ENCODE data around the gene ARL17A. TPM values are rescaled to one million over a fixed set of nuclear protein-coding genes. Genes with fewer than 3 reads are reported as not detected.
"Not testable (repeated sequence)": the region's sequence is repeated elsewhere in the genome, so short reads cannot be mapped to it uniquely, and the experiment has no call there.

ARL17A gene
- total and polyA plus RNA-seq, 2 of the 4 experiments (the other 2 are of a cell fraction): 1.4 to 7.9 TPM

DNA sequence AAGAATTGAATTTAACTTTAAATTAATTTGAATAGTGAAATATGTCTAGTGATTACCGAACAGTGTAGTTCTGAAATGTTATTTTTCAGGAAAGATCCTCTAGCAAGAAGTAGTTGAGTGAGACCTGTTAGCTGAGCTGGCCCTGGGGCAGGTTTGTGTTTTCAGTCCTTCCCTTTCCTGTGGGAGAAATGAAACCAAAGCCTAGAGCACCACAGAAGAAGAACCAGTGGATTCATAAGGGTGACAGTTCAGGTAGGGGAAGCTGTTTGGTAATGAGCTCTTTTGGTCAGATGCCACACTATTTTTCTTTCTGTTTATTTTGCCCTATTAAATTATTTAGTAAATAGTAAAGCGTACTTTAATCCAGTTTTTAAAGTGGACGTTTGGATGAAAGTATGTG lies 37.6 kb upstream of the ARL17A start:
- H3K56ac ChIP-seq (ENCODE audit: extremely low read depth, insufficient read depth, low read length); H4K20me1 ChIP-seq (ENCODE audit: insufficient read depth, low read length); H2BK5ac ChIP-seq (ENCODE audit: low read depth, low read length, poor library complexity, severe bottlenecking); ATAC-seq (ENCODE audit: low read depth); in situ Hi-C loops (cut with MboI; ENCODE audit: low sequenced_read_pairs); H3K27me3 ChIP-seq (ENCODE audit: control insufficient read depth, insufficient read depth, low read length); H2BK120ac ChIP-seq (ENCODE audit: low read depth, low read length); H3K79me1 ChIP-seq (ENCODE audit: low read depth in 1 of 2, low read length in 2 of 2); H3K9me1 ChIP-seq (ENCODE audit: insufficient read depth, low read length); BruUV-seq (replicated peaks); H4K5ac ChIP-seq (ENCODE audit: low read depth, low read length); dilution Hi-C loops (cut with HindIII; ENCODE audit: low sequenced_read_pairs, unreplicated experiment); H3K4me2 ChIP-seq (ENCODE audit: low read depth, low read length); POLR2A ChIA-PET (ENCODE audit: unreplicated experiment); H3K9ac ChIP-seq (ENCODE audit: low read depth, low read length); DNase-seq; H3K18ac ChIP-seq (ENCODE audit: low read depth, low read length); H2BK15ac ChIP-seq (ENCODE audit: low read depth, low read length); H2BK20ac ChIP-seq (ENCODE audit: low read depth, low read length); CTCF ChIA-PET; H3K27ac ChIP-seq (ENCODE audit: insufficient read depth, low read length); H3K23ac ChIP-seq (ENCODE audit: low read depth, low read length); intact Hi-C loops (cut with micrococcal nuclease); H3K4me3 ChIP-seq (ENCODE audit: insufficient read depth, low read depth, low read length); H3K4ac ChIP-seq (ENCODE audit: low read depth, low read length); H2AK5ac ChIP-seq (ENCODE audit: low read depth, low read length); H3K4me1 ChIP-seq (ENCODE audit: control insufficient read depth, insufficient read depth, low read length); H2AK9ac ChIP-seq (replicated peaks; ENCODE audit: low read depth, low read length, poor library complexity); H4K8ac ChIP-seq (ENCODE audit: low read depth in 2 of 2, low read length in 2 of 2); H3K36me3 ChIP-seq (ENCODE audit: control insufficient read depth, insufficient read depth, low read length); H2AFZ ChIP-seq (replicated peaks; ENCODE audit: low read length, poor library complexity); H3K14ac ChIP-seq (replicated peaks; ENCODE audit: low read depth, low read length); H3K9me3 ChIP-seq (ENCODE audit: control insufficient read depth, insufficient read depth, low read length); H4K91ac ChIP-seq (ENCODE audit: insufficient read depth, low read depth, low read length): not testable (repeated sequence)
- WGBS, 2 experiments (ENCODE audit: extremely low coverage in 2 of 2, insufficient read length in 1 of 2): no CpG with 5 or more reads among the region's 3 CpGs

DNA sequence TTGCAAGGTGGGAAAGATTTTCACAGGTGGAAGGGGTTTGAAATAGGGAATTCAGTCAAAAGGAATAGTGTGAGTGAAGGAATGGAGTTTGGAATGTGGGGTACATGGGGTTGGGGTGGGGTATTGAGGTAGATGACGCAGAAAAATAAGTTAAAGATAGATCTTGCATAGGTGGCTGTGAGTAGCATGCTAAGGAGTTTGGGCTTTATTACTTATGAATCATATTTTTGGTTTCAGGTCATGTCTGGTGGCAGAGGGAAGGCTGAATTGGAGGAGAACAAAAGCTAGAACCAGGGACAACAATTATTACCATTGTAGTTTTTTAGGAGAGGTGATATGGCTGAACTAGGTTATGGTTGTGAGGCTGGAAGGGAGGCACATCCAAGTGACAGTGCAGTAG lies 34.4 kb upstream of the ARL17A start:
- CTCF ChIA-PET; H3K9ac ChIP-seq (ENCODE audit: low read depth, low read length); H4K20me1 ChIP-seq (ENCODE audit: insufficient read depth, low read length); H3K18ac ChIP-seq (ENCODE audit: low read depth, low read length); H3K4me2 ChIP-seq (ENCODE audit: low read depth, low read length); H4K5ac ChIP-seq (ENCODE audit: low read depth, low read length); H4K91ac ChIP-seq (ENCODE audit: insufficient read depth, low read depth, low read length); H2AK5ac ChIP-seq (ENCODE audit: low read depth, low read length); DNase-seq; H2AK9ac ChIP-seq (replicated peaks; ENCODE audit: low read depth, low read length, poor library complexity); H2BK20ac ChIP-seq (ENCODE audit: low read depth, low read length); H3K23ac ChIP-seq (ENCODE audit: low read depth, low read length); H2AFZ ChIP-seq (replicated peaks; ENCODE audit: low read length, poor library complexity); H3K36me3 ChIP-seq (ENCODE audit: control insufficient read depth, insufficient read depth, low read length); H3K14ac ChIP-seq (replicated peaks; ENCODE audit: low read depth, low read length); H2BK15ac ChIP-seq (ENCODE audit: low read depth, low read length); POLR2A ChIA-PET (ENCODE audit: unreplicated experiment); H3K4me3 ChIP-seq (ENCODE audit: insufficient read depth, low read depth, low read length); H3K56ac ChIP-seq (ENCODE audit: extremely low read depth, insufficient read depth, low read length); H3K4me1 ChIP-seq (ENCODE audit: control insufficient read depth, insufficient read depth, low read length); intact Hi-C loops (cut with micrococcal nuclease); H2BK5ac ChIP-seq (ENCODE audit: low read depth, low read length, poor library complexity, severe bottlenecking); H3K79me1 ChIP-seq (ENCODE audit: low read depth in 1 of 2, low read length in 2 of 2); in situ Hi-C loops (cut with MboI; ENCODE audit: low sequenced_read_pairs); BruUV-seq (replicated peaks); H3K27ac ChIP-seq (ENCODE audit: insufficient read depth, low read length); H3K27me3 ChIP-seq (ENCODE audit: control insufficient read depth, insufficient read depth, low read length); ATAC-seq (ENCODE audit: low read depth); H3K9me3 ChIP-seq (ENCODE audit: control insufficient read depth, insufficient read depth, low read length); dilution Hi-C loops (cut with HindIII; ENCODE audit: low sequenced_read_pairs, unreplicated experiment); H4K8ac ChIP-seq (ENCODE audit: low read depth in 2 of 2, low read length in 2 of 2); H3K4ac ChIP-seq (ENCODE audit: low read depth, low read length); H2BK120ac ChIP-seq (ENCODE audit: low read depth, low read length); H3K9me1 ChIP-seq (ENCODE audit: insufficient read depth, low read length): not testable (repeated sequence)
- WGBS, 2 experiments (ENCODE audit: extremely low coverage in 2 of 2, insufficient read length in 1 of 2): no CpG with 5 or more reads among the region's 1 CpG

All from IMR-90 (cell line).